GM19452 (cell line): ENCODE measurements around the gene TOX2.

ENCODE experiments used
- ATAC-seq: cut with Tn5 transposase; IDR thresholded peaks from one replicate; pipeline ENCODE4 v1.9.1; 2021; ENCODE audit not compliant: unreplicated experiment

The TOX2 gene

DNA sequence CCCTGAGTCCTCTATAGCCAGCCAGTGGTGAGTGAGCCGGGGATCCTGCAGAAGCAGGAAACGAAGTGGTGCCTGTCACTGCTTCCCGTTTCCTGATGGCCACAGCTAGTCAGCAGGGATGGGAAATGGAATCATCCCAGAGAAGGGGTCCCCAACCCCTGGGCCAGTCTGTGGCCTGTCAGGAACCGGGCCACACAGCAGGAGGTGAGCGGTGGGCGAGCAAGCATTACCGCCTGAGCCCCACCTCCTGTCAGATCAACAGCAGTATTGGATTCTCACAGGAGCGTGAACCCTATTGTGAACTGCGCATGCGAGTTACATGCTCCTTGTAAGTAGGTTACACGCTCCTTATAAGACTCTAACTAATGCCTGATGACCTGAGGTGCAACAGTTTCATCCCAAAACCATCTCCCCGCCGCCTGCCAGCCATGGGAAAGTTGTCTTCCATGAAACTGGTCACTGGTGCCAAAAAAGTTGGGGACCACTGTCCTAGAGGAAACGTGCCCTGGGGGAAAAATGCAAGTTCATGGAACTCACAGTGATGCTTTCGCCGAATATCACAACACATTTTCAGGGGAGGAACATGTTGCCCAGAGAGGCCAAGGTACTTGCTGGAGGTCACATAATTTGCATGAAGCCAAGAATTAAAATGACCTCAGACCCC is 158.5 kb downstream of the TOX2 start:
- no peak for ATAC-seq

- ATAC-seq = no peak
Observed at GRCh38 chr20:44073675-44074071, 159.0 kb downstream of the TOX2 start.

DNA sequence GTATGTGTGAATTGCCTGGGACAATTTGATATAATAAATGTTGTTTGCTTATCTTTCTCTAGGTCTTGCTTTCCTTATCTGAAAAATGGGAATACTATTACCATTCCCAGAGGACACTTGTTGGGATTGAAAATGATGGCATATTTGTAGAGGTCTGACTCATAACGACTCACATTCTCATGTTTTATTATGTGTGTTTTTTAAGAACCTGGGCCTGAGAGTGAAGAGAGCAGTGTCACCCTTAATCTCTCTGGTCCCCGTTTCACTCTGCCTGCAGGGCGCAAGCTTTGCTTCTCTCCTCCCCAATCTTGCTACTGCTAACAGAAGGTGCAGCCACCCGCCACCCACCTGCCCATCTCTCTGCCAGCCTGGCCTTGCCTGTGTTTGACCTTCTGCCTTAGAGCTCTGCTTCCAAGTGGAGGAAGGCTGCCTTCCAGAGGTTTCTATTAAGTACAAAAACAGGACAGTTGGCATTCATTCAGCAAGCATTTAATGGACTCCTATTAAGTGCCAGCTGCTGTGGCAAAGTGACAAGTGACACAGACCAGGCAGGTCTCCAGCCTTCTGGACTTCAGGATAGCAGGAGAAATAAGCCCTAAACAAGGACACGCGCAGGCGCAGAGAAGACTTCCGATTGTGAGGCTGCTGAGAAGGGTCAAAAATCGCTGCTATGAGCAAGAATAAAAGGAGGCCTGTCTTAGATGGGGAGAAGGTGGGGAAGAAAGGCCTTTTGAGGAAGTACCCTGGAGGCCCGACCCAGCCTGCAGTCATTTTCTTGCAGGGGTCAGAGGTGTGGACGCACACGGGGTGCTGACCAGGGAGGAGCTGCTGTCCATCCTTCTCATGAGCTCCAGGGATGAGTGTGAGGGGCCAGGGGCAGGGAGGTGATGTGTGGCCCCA is 159.8 kb downstream of the TOX2 start:
- ATAC-seq = no peak

DNA sequence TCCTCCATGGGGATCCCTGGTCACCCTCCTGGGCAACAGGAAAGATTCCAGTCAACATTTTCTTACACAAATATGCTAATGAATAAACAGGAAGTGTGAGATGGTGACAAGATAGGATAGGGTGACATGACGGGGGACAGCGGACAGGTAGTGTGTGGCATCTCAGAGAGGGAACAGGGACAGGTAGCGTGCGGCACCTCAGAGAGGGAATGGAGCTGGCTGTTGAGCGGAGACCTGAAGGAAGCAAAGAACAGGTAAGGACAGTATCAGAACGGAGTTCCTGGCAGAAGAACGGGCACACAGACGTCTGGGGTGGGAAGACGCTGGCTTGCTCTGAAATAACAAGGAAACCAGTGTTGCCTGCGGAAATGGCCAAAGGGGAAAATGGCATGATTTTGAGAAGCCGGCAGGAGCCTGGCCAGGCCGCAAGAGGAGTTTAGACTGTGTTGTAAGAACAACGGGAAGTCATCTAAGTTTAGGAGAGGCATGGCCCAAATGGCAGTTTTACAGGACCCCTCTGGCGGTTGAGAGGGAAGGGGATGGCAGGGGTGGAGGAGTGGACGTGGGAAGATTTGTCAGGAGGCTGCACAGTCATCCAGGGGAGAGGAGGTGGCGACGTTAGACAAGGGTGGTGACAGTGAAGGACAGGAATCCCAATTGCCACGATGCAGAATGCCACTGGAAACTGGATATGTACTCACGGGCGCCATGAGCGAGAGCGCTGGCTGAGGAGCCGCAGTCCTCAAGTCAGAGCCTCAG is 160.7 kb downstream of the TOX2 start:
- no peak for ATAC-seq

GRCh38 chr20:44075950-44076232 is 161.2 kb downstream of the TOX2 start:
- no peak for ATAC-seq

DNA sequence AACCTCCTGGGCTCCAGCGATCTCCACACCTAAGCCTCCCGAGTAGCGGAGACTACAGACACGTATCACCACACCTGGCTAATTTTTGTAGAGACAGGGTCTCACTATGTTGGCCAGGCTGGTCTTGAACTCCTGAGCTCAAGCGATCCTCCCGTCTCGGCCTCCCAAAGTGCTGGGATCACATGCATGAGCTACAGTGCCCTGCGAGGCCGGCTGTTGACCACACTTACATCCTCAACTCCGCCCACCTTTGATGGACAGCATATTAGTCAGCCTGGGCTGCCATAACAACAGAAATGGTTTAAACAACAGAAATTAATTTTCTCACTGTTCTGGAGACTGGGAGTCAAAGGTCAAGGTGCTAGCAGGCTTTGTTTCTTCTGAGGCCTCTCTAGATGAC is 164.6 kb downstream of the TOX2 start:
- no peak for ATAC-seq

GRCh38 chr20:44080064-44080463 is 165.4 kb downstream of the TOX2 start:
- ATAC-seq = no peak

GRCh38 chr20:44080646-44081267 is 166.1 kb downstream of the TOX2 start:
- no peak for ATAC-seq

DNA sequence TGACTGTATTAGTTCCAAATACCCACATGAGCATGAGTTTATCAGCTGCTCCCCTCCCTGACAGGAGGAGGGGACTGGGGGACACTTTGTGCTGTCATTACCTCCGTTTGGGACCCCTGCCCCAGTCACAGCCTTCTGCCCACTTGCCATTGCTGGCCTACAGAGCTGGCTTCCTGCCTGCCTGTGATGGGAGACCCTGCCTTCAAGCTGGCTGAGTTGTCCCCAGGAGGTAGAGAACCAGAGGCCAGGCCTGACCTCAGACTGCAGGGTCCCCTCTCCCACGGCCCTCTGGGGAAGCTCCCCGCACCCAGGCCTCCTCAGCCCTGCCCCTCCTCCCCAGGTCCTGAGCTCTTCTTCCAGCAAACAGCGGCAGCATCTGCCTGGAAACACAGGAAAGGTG is 166.8 kb downstream of the TOX2 start:
- no peak for ATAC-seq

- ATAC-seq = no peak
Observed at GRCh38 chr20:44081888-44082287, 167.2 kb downstream of the TOX2 start.

DNA sequence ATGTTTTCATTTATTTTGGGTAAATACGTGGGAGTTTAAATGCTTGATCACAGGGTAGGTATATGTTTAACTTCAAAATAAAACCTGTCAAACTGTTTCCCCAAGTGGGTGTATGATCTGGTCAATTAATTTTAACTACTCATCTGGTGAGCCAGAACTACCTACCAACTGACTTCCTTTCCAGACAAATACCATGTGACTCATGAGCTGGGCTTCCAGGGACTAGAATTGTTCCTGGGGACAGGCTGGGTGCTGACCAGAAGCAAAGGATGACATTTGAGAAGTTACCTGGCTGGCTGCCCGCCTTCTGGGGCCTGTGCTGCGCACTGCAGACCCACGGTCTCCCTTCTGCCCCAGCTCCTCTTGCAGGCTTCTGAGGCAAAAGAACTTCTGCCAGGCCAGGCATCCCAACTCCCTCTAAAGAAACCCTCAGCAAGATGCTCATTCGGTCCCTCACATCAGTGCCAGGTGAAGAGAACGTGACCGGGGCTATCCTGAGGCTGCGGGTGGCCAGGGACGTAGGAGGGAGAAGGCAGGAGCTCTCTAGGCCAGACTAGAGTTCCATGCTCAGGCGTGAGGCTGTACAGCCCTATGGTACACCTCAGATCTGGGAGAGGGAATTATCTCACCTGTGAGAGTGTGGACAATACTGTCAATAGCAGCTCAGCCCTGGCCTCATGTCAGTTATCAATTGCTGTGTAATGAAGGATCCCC is 168.7 kb downstream of the TOX2 start:
- ATAC-seq = no peak

DNA sequence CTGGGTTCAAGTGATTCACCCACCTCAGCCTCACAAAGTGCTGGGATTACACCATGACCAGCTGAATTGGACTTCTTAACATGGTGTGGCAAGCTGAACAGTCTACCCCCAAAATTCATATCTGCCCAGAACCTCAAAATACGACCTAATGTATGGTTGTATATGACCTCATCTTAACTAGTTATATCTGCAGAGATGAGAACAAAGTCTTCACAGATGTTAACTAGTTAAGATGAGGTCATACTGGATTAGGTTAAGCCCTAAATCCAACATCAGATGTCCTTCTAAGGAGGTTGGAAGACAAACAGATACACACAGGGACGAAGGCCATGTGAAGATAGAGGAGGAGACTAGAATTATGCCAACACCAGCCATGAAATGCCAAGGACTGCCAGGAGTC is 169.8 kb downstream of the TOX2 start:
- ATAC-seq = no peak

DNA sequence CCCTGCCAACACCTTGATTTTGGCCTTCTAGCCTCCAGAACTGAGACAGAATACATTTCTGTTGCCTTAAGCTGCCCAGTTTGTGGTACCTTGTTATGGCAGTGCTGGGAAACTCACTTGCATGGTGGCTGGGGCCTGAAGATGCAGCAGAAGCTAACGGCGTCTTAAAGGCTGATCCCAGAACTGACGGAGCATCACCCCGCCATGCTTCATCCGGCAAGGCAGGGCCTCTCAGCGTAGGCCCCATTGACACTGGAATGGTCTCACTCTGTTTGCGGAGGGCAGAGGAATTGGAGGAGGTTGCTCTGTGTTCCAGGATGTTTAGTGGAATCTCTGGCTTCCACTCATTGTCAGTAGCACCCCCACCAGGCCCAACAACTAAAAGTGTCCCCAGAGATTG is 170.2 kb downstream of the TOX2 start:
- no peak for ATAC-seq

DNA sequence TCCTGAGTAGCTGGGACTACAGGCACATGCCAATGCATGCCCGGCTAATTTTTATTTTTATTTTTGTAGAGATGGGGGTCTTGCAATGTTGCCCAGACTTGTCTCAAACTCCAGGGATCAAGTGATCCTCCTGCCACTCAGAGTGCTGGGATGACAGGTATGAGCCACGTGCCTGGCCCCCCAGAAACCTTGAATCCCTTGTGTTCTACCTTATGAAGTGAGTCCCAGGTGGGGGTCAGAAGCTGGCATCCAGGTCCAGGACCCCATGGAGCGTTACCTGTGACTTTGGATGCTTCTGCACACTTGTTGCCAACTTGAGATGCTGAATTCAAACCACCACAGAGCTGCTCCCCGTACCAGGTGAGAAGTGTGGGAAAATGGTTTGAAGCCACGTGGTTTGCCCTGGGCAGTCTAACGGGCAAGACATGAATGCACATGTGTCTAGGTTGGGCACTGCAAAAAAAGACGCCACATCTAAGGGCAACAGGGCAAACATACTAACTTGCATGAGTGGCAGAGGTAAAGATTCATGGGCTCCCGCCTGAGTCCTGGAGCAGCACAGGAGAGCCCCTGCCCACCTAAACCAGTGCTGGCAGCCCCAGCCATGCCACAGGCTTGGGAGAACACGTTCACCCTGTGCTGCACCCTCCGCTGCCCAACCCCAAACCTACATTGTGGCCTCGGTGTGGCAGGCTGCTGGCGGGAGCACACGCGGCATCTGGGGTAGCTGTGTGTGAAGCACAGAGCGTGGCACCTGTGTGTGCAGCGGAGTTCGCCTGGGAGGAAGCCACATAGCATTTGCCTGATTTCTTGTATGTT is 171.2 kb downstream of the TOX2 start:
- no peak for ATAC-seq

DNA sequence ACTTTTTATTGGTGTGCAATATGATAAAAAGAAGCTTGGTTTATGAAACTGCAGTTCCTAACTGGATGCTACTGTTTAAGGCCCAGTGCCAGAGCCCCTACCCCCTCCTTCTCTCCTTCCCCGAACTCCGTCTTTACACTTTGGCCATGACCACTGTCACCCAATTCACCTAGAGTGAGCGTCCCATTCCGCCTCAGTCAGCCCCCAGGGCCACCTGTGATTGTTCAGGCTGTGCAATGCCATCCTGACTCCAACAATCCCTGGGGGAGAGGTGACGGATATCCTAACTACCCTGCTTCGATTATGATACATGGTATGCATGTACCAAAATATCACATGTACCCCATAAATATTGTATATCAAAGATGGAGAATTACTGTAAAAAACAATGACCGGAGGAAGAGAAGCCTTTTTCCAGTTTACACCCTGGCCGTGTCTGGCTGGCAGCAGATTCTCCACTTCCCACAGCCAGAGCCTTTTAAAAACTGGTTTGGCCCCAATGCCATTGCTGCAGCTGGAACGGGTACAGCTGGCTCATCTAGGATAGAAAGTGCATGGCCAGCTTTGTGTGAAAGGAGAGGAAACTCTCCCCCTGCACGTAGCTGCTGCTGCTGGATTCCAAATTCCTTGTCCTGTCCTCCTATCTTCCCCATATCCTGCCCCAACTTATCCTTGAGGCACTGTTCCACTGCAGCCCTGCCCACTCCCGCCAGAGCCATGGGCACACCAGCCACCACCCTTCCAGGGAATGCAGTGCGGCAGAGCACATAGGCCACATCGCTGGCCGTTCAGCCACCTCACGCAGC is 172.6 kb downstream of the TOX2 start:
- ATAC-seq = no peak

DNA sequence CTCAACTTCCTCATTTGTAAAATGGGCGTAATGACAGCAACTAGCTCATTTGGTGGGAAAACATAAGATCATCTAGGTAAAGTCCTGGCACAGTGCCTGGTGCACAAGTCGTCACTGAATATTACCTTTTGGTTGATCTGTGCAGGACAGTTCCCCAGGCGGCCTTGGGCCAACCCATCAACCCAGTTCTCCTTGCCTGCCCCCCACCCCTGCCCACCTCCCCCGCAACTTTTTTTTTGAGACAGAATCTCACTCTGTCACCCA is 173.1 kb downstream of the TOX2 start:
- no peak for ATAC-seq

GRCh38 chr20:44089987-44090674 is 175.5 kb downstream of the TOX2 start:
- ATAC-seq = no peak

- no peak for ATAC-seq
Observed at GRCh38 chr20:44091026-44091425, 176.4 kb downstream of the TOX2 start.
